Adrenal gland (tissue), 5 donors: ENCODE results near the gene RANBP9.

Experiments used
- CTCF ChIP-seq, 6 experiments: fragments of 450-650 bp in 4 of 6; fragments of 200-600 bp in 2 of 6; sonication (generic) in 1 of 6; IDR thresholded peaks; 1 replicate in 5 of 6; 2 replicates in 1 of 6; pipeline versions ENCODE4 v1.5.1 to v1.8.0; 2016 to 2021; ENCODE audit warnings: antibody characterized with exemption in 6 of 6, mild to moderate bottlenecking in 2 of 6, moderate library complexity in 1 of 6
- POLR2A ChIP-seq, 2 donors: fragments of 450-650 bp; IDR thresholded peaks; one replicate each; pipeline ENCODE4 v1.6.1; 2017; ENCODE audit warnings: antibody characterized with exemption in 2 of 2, mild to moderate bottlenecking in 2 of 2, moderate library complexity in 1 of 2
- donor health status: DM: no; HTN: no; CAD: no.

- TF ChIP-seq CTCF (IDR thresholded peaks at IDR 0.05) (no peak), POLR2A (IDR thresholded peaks at IDR 0.05) (no peak)
These were observed 32.1 kb upstream of the RANBP9 start for GRCh38 chr6:13743736-13744127.
